Activated T-helper 9 cell treated with anti-CD3 and anti-CD28 coated beads, Interleukin-2, amount 50 U/mL, for 16 hours (primary cell): ENCODE measurements around the gene CENPH.
"Not testable (repeated sequence)": the region's sequence is repeated elsewhere in the genome, so short reads cannot be mapped to it uniquely, and the experiment has no call there.

Experiments used
- DNase-seq: peaks from one replicate; pipeline ENCODE4 v3.0.0-alpha.2; 2020; ENCODE audit warnings: low read depth

CENPH gene

GRCh38 chr5:69252437-69252836, 63.1 kb downstream of the CENPH start:
- no peak for DNase-seq

DNA sequence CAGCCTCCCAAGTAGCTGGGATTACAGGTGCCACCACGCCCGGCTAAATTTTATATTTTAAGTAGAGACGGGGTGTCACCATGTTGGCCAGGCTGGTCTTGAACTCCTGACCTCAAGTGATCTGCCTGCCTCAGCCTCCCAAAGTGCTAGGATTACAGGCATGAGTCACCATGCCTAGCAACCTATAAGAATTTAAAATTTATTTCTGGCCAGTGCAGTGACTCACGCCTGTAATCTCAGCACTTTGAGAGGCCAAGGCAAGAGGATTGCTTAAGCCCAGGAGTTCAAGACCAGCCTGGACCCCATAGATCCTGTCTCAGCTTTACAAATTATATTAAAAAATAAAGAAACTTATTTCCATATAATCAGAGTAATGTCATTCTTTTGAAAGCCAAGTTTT, 66.6 kb downstream of the CENPH start:
- not testable (repeated sequence) for DNase-seq

DNA sequence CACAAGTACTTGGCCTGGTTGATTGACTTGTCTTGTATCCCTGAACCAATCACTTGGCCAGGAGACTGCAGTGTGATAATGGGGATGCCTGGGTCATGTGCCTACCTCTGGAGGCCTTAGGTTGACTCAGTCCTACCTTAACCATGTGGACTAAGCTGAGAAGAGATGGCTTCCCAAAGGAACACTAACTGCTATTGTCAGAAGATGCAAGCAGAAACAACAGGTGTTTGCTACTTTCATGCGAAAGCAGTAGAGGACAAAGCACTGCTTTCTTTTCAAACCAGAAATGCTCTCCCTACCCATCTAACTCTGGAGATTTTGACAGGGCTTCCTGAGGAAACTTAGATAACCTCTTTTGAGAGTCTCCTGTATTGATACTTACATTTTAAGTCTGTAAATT, 68.2 kb downstream of the CENPH start:
- DNase-seq, result no peak
